ENCODE results near the gene SH3BGRL3. TPM values are rescaled to one million over a fixed set of nuclear protein-coding genes. Genes with fewer than 3 reads are reported as not detected.
A peak's percentile ranks its signal among the peaks of the same experiment; 100 is the strongest.
"Not testable (repeated sequence)": the region's sequence is repeated elsewhere in the genome, so short reads cannot be mapped to it uniquely, and the experiment has no call there.

The SH3BGRL3 gene
- polyA plus RNA-seq, 3 donors = 478 to 1,744 (median 1,706) TPM

DNA sequence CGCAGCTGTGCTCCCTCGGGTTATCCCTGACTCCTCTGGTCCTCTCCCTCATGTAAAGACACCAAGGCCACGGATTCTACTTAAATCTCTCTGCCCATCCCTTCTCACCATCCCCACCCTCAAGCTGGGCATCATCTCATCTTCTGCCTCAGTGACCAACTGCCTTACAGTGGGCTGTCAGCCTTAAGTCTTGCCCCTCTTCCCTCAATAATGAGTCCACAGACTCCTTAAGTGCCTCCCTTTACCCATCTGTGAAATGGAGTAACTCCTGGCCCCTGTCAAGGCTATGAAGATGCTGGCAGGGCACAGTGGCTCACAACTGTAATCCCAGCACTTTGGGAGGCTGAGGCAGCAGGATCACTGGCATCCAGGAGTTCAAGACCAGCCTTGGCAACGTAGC, 12.1 kb downstream of the SH3BGRL3 start:
- Mint-ChIP-seq H3K36me3 (peaks cover 50 to 73% of the 10 kb centered on the region in 2 donors), H3K9me3 (no peaks in the 10 kb centered on the region), H3K4me3 (no peak overlapping the region), H3K27me3 (ENCODE audit: low read depth in 3 of 3) (peaks cover 0 to 8% (median 6%) of the 10 kb centered on the region in 3 donors), H3K4me1 (peaks cover 68% of the 10 kb centered on the region), H3K27ac (peak overlapping the region; percentile 96 to 100 (median 100))
- Histone ChIP-seq H3K4me3 (replicated peaks in 1 of 3; ENCODE audit: low read depth in 2 of 3, low read length in 3 of 3) (no peak overlapping the region), H3K4me1 (ENCODE audit: control insufficient read depth in 1 of 2, insufficient read depth in 2 of 2, low read length in 2 of 2) (peaks cover 63% of the 10 kb centered on the region in 2 donors), H3K27me3 (ENCODE audit: control insufficient read depth in 2 of 2, insufficient read depth in 2 of 2, low read length in 2 of 2) (no peaks in the 10 kb centered on the region), H3K79me2 (ENCODE audit: insufficient read depth, low read length) (peaks cover 30% of the 10 kb centered on the region), H3K36me3 (replicated peaks in 1 of 2; ENCODE audit: control insufficient read depth in 1 of 2, insufficient read depth in 2 of 2, low read length in 2 of 2) (peaks cover 36 to 50% of the 10 kb centered on the region in 2 donors), H2AFZ (ENCODE audit: insufficient read depth, low read depth, low read length, poor library complexity, severe bottlenecking) (no peak overlapping the region), H3K4me2 (replicated peaks; ENCODE audit: extremely low read depth, low read length, poor library complexity, severe bottlenecking) (no peak overlapping the region), H3K9ac (ENCODE audit: insufficient read depth, low read length, poor library complexity, severe bottlenecking) (peak overlapping the region; percentile 92), H3K27ac (ENCODE audit: low read depth in 1 of 2, low read length in 2 of 2) (peak overlapping the region; percentile 99 to 100), H4K20me1 (ENCODE audit: insufficient read depth, low read length) (no peaks in the 10 kb centered on the region), H3K9me3 (replicated peaks in 1 of 2; ENCODE audit: control insufficient read depth in 1 of 2, insufficient read depth in 1 of 2, low read length in 2 of 2) (no peaks in the 10 kb centered on the region)
- intact Hi-C loops (cut with micrococcal nuclease) = no loop called here
- whole genome bisulfite sequencing (ENCODE audit: insufficient coverage) = 96% methylated on average over 3 of the region's 4 CpGs
- no peak for DNase-seq
- TF ChIP-seq, protein P1, sequence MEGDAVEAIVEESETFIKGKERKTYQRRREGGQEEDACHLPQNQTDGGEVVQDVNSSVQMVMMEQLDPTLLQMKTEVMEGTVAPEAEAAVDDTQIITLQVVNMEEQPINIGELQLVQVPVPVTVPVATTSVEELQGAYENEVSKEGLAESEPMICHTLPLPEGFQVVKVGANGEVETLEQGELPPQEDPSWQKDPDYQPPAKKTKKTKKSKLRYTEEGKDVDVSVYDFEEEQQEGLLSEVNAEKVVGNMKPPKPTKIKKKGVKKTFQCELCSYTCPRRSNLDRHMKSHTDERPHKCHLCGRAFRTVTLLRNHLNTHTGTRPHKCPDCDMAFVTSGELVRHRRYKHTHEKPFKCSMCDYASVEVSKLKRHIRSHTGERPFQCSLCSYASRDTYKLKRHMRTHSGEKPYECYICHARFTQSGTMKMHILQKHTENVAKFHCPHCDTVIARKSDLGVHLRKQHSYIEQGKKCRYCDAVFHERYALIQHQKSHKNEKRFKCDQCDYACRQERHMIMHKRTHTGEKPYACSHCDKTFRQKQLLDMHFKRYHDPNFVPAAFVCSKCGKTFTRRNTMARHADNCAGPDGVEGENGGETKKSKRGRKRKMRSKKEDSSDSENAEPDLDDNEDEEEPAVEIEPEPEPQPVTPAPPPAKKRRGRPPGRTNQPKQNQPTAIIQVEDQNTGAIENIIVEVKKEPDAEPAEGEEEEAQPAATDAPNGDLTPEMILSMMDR (IDR thresholded peaks at IDR 0.05) = no peak

- H3K9ac ChIP-seq (ENCODE audit: insufficient read depth, low read length, poor library complexity, severe bottlenecking); DNase-seq; H3K9me3 Mint-ChIP-seq; H4K20me1 ChIP-seq (ENCODE audit: insufficient read depth, low read length); intact Hi-C loops (cut with micrococcal nuclease); H3K27me3 ChIP-seq (ENCODE audit: control insufficient read depth in 2 of 2, insufficient read depth in 2 of 2, low read length in 2 of 2); H3K4me3 Mint-ChIP-seq; H3K9me3 ChIP-seq (replicated peaks in 1 of 2; ENCODE audit: control insufficient read depth in 1 of 2, insufficient read depth in 1 of 2, low read length in 2 of 2); H2AFZ ChIP-seq (ENCODE audit: insufficient read depth, low read depth, low read length, poor library complexity, severe bottlenecking); H3K4me2 ChIP-seq (replicated peaks; ENCODE audit: extremely low read depth, low read length, poor library complexity, severe bottlenecking); H3K27me3 Mint-ChIP-seq (ENCODE audit: low read depth in 3 of 3); H3K4me3 ChIP-seq (replicated peaks in 1 of 3; ENCODE audit: low read depth in 2 of 3, low read length in 3 of 3): not testable (repeated sequence)
- peaks cover 56 to 59% of the 10 kb centered on the region in 2 donors for H3K4me1 ChIP-seq (ENCODE audit: control insufficient read depth in 1 of 2, insufficient read depth in 2 of 2, low read length in 2 of 2)
- Mint-ChIP-seq H3K27ac (peak overlapping the region; percentile 62 to 100 (median 93)), H3K4me1 (peaks cover 60% of the 10 kb centered on the region), H3K36me3 (peaks cover 49 to 81% of the 10 kb centered on the region in 2 donors)
- H3K27ac ChIP-seq (ENCODE audit: low read depth in 1 of 2, low read length in 2 of 2) = peak overlapping the region; percentile 35 to 99
- peaks cover 44 to 58% of the 10 kb centered on the region in 2 donors for H3K36me3 ChIP-seq (replicated peaks in 1 of 2; ENCODE audit: control insufficient read depth in 1 of 2, insufficient read depth in 2 of 2, low read length in 2 of 2)
- 45% methylated on average over 2 of the region's 5 CpGs for WGBS (ENCODE audit: insufficient coverage)
- peaks cover 35% of the 10 kb centered on the region for H3K79me2 ChIP-seq (ENCODE audit: insufficient read depth, low read length)
Observed at GRCh38 chr1:26292735-26293134, 12.8 kb downstream of the SH3BGRL3 start.
